GM12891 (cell line): ENCODE measurements around the gene CA5A.
"Not testable (repeated sequence)": the region's sequence is repeated elsewhere in the genome, so short reads cannot be mapped to it uniquely, and the experiment has no call there.

Source experiments
- PAX5 ChIP-seq: IDR thresholded peaks from 2 replicates; pipeline ENCODE4 v1.6.1; 2011; ENCODE audit warnings: low read length, moderate library complexity, mild to moderate bottlenecking; ENCODE audit not compliant: insufficient read depth, severe bottlenecking
- POLR2A ChIP-seq: IDR thresholded peaks from 2 replicates; pipeline ENCODE4 v1.6.1; 2011; ENCODE audit warnings: low read depth, low read length, control low read depth
- POLR2AphosphoS5 ChIP-seq: IDR thresholded peaks from 2 replicates; pipeline ENCODE4 v1.6.1; 2011; ENCODE audit warnings: low read depth, low read length, control low read depth
- TAF1 ChIP-seq: IDR thresholded peaks from 2 replicates; pipeline ENCODE4 v1.6.1; 2011; ENCODE audit warnings: low read depth, low read length, control low read depth

GRCh38 chr16:87981376-87981775 lies 45.0 kb upstream of the CA5A start:
- not testable (repeated sequence) for TF ChIP-seq POLR2A, POLR2AphosphoS5, PAX5, TAF1
